Measurements from ENCODE around the gene ZACN. TPM values are rescaled to one million over a fixed set of nuclear protein-coding genes. Genes with fewer than 3 reads are reported as not detected.

ZACN gene
- total RNA-seq, 1 donor from 2014 or later: 0.29 TPM

- no peaks in the 10 kb centered on the region for H3K9me3 Mint-ChIP-seq
- H3K4me3 Mint-ChIP-seq: no peak overlapping the region
- peaks cover 5% of the 10 kb centered on the region for H3K36me3 Mint-ChIP-seq
- TF ChIP-seq CTCF (conservative IDR thresholded peaks at IDR 0.05): peak; percentile 38
- peak; percentile 62 for DNase-seq (ENCODE audit: extremely low spot score, unreplicated experiment)
- H3K27me3 Mint-ChIP-seq: no peaks in the 10 kb centered on the region
- H3K4me1 Mint-ChIP-seq (ENCODE audit: unreplicated experiment): no peaks in the 10 kb centered on the region
- H3K27ac Mint-ChIP-seq: no peak overlapping the region
These were observed 9.3 kb downstream of the ZACN start for GRCh38 chr17:76088041-76088867.

GRCh38 chr17:76088868-76089576 lies 10.0 kb downstream of the ZACN start:
- peak; percentile 64 for DNase-seq (ENCODE audit: extremely low spot score, unreplicated experiment)
- no peaks in the 10 kb centered on the region for H3K9me3 Mint-ChIP-seq
- no peaks in the 10 kb centered on the region for H3K27me3 Mint-ChIP-seq
- no peak for TF ChIP-seq CTCF (conservative IDR thresholded peaks at IDR 0.05)
- H3K27ac Mint-ChIP-seq: no peak overlapping the region
- no peak overlapping the region for H3K4me3 Mint-ChIP-seq
- peaks cover 5% of the 10 kb centered on the region for H3K36me3 Mint-ChIP-seq
- H3K4me1 Mint-ChIP-seq (ENCODE audit: unreplicated experiment): no peaks in the 10 kb centered on the region

GRCh38 chr17:76089680-76090516 lies 10.9 kb downstream of the ZACN start:
- peak; percentile 64 for DNase-seq (ENCODE audit: extremely low spot score, unreplicated experiment)
- no peak for TF ChIP-seq CTCF (conservative IDR thresholded peaks at IDR 0.05)
- Mint-ChIP-seq H3K4me1 (ENCODE audit: unreplicated experiment) (no peaks in the 10 kb centered on the region), H3K27me3 (no peaks in the 10 kb centered on the region), H3K36me3 (no peaks in the 10 kb centered on the region), H3K4me3 (no peak overlapping the region), H3K27ac (no peak overlapping the region), H3K9me3 (no peaks in the 10 kb centered on the region)

GRCh38 chr17:76090517-76091129 lies 11.6 kb downstream of the ZACN start:
- TF ChIP-seq CTCF (conservative IDR thresholded peaks at IDR 0.05): no peak
- DNase-seq (ENCODE audit: extremely low spot score, unreplicated experiment): no peak
- peaks cover 1% of the 10 kb centered on the region for H3K36me3 Mint-ChIP-seq

More at GRCh38 chr17:76090517-76091129, 11.6 kb downstream of the ZACN start:
- H3K9me3 Mint-ChIP-seq: no peaks in the 10 kb centered on the region
- no peaks in the 10 kb centered on the region for H3K4me1 Mint-ChIP-seq (ENCODE audit: unreplicated experiment)
- no peaks in the 10 kb centered on the region for H3K27me3 Mint-ChIP-seq
- no peak overlapping the region for H3K4me3 Mint-ChIP-seq
- no peak overlapping the region for H3K27ac Mint-ChIP-seq
